ENCODE results near the gene TFAM. TPM values are rescaled to one million over a fixed set of nuclear protein-coding genes. Genes with fewer than 3 reads are reported as not detected.

The TFAM gene
- polyA plus RNA-seq, 4 donors, result 68.9 to 82.7 (median 78.9) TPM

- DNase-seq (ENCODE audit: low read depth in 4 of 4, low spot score in 3 of 4), result no peak
Observed at GRCh38 chr10:58431903-58432302, 46.7 kb downstream of the TFAM start.

GRCh38 chr10:58433066-58433465, 47.9 kb downstream of the TFAM start:
- no peak for DNase-seq (ENCODE audit: low read depth in 4 of 4, low spot score in 3 of 4)

DNA sequence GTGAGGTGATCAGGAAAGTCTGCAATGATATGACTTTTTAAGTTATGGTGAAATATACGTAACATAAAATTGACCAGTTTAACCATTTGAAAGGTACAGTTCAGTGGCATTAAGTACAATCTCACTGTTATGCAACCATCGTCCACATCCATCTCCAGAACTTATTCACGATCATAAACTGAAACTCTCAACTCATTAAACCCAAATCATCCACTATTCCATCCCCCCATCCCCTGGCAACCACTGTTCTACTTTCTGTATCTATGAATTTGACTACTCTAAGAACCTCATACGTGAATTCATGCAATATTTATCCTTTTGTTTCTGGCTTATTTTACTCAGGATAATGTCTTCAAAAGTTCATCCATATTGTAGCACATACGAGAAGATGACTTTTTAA, 48.4 kb downstream of the TFAM start:
- DNase-seq (ENCODE audit: low read depth in 4 of 4, low spot score in 3 of 4), result no peak

DNA sequence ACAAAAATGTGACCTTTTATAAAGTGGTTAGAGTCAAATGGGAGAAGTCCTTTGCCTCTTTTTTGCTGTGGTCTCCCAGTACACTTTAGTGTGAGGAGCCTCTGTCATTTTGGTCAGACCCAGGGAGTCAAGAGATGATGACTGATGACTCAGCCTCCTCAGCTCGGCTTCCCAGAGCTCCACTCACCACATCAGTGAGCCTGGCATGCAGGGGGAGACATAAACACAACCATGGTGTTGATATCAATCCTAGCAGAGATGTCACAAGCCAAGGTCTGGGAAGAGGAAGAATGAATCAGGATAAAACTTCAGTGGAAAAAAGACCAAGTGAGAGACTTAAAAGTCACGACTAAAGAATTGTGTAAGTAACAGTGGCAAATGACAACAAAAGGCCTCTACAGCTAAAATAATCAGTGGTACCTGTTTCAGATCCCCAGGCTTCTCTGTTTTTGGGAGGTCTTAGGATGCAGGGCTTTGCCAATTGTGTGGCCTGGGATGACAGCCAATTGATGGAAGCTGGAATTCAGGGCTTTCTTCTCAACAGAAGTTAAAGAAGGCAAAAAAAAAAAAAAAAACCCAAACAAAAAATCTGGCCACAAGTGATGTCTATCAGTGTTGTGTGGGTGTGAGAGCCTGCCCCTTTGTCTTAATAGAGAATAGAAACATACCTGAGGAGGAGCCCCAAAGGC, 50.2 kb downstream of the TFAM start:
- DNase-seq (ENCODE audit: low read depth in 4 of 4, low spot score in 3 of 4), result no peak

DNA sequence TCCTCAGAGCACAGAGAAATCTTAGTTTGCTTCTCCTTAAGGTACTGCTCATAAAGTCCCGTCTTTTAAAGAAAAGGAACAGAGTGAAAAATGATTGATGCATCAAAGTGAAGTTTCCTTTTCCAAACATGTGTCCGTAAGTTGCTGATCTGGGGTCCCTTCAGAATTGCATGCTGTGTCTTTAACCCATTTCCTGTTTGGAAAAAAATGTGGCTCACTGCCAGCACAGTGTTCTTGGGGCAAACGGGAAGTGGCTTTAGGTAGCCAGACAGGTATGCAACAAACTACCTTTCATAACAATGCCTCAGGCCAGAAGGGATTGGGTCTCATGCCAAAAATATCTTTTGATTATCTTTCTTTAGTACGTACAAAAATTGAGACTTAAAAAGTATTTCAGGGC, 50.9 kb downstream of the TFAM start:
- no peak for DNase-seq (ENCODE audit: low read depth in 4 of 4, low spot score in 3 of 4)

- DNase-seq (ENCODE audit: low read depth in 4 of 4, low spot score in 3 of 4), result no peak
Observed at GRCh38 chr10:58438340-58438871, 53.2 kb downstream of the TFAM start.

- DNase-seq (ENCODE audit: low read depth in 4 of 4, low spot score in 3 of 4), result no peak
Observed at GRCh38 chr10:58438986-58439385, 53.8 kb downstream of the TFAM start.

GRCh38 chr10:58439632-58440364, 54.6 kb downstream of the TFAM start:
- DNase-seq (ENCODE audit: low read depth in 4 of 4, low spot score in 3 of 4), result no peak

DNA sequence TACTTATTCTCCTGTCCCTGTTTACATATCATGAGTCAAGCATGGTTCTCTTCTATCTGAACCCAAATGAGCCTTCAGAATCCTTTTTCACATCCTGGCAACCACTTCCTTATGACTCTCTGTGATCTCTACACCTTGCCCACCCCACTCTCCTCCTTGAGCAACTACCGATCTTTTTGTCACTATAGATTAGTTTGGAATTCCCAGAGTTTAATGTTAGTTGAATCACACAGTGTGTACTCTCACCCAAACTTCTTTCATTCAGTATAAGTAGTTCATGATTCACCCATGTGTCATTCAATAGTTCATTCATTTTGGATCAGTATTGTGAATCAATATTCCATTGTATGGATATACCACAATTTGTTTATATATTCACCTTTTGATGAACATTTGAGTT, 55.3 kb downstream of the TFAM start:
- DNase-seq (ENCODE audit: low read depth in 4 of 4, low spot score in 3 of 4), result no peak

DNA sequence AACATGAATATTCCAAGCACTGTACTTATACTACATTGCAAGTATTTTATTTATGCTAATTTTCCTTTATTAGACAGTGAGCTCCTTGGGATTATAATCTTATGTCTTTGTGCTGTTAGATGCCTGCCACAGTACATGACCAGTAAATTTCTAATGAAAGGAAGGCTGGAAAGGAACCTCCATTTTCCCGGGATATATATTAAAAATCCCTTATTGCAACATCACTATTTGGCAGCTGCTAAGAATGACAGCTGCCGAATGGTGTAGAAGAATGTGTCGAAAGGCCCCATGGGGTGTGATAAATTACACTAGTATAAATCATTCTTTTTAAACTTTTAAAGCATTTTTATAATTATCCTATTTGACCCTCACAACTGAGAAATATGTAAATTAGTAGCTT, 59.1 kb downstream of the TFAM start:
- no peak for DNase-seq (ENCODE audit: low read depth in 4 of 4, low spot score in 3 of 4)

- DNase-seq (ENCODE audit: low read depth in 4 of 4, low spot score in 3 of 4), result no peak
Observed at GRCh38 chr10:58444876-58445275, 59.7 kb downstream of the TFAM start.

- DNase-seq (ENCODE audit: low read depth in 4 of 4, low spot score in 3 of 4), result no peak
Observed at GRCh38 chr10:58448121-58448935, 63.1 kb downstream of the TFAM start.

Other genes starting within 250 kb of the TFAM start
- gene IPMK, start 117.5 kb upstream of the TFAM start, polyA plus RNA-seq (ENCODE audit: insufficient read length in 4 of 4), result 10 to 100 TPM in 1 of 4 donors, 1 to 10 TPM in 3; 7.6 to 10.7 (median 9.3) TPM
- 10 to 100 TPM; 53.5 to 62.1 (median 58.6) TPM for gene CISD1, start 116.2 kb upstream of the TFAM start, polyA plus RNA-seq (ENCODE audit: insufficient read length in 4 of 4)
- 10 to 100 TPM; 35.7 to 53.1 (median 47.8) TPM for gene UBE2D1, start 50.4 kb upstream of the TFAM start, polyA plus RNA-seq (ENCODE audit: insufficient read length in 4 of 4)
- 10 to 100 TPM; 69.6 to 95.3 (median 83.3) TPM for gene BICC1, start 127.5 kb downstream of the TFAM start, polyA plus RNA-seq (ENCODE audit: insufficient read length in 4 of 4)

All from right renal pelvis (tissue), 4 donors.